NCI-H446 treated with DMSO at 0.1 percent for 48 hours (cell line): ENCODE measurements around the gene RAD9A.
"Not testable (repeated sequence)": the region's sequence is repeated elsewhere in the genome, so short reads cannot be mapped to it uniquely, and the experiment has no call there.

ENCODE experiments used
- DNase-seq: peaks from one replicate; lab custom pipeline; 2025; lab: John Stamatoyannopoulos, UW

RAD9A gene

DNA sequence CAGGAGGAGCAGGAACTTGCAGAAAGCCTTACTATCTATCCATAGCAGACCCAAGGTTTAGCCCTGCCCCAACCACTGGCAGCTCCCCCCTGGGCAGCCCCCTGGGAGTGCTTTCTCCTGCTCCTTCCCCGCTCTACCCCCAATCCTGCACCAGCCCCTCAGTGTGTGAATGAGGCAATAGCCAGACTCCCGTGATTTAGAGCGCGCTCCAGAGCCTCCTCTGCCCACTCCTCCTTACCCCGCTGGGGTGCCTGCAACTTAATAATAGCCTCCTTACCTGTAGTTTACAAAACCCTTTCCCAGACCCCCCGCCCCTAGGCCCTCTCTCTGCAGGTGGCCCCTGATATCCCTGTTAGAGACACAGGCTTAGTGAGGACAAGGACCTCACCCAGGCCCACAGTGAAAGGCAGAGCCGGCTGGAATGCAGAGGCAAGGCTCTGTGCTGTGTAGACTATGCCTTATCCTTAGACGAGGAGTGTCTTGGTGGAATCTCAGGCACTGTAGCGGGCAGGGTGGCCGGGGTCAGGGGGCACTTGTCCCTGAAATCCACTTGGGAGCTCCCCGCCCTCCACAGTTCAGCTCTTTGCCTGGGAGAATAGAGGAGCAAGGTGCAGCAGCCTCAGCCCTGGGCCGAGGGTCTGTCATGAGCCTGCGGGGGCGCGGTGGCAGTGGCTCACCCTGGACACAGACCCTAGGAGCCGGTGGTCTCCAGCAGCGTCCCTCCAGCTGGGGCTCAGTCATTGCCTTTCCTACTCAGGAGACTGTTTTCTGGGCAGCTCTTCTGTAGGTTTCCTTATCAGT lies 19.4 kb downstream of the RAD9A start:
- DNase-seq: no peak

DNA sequence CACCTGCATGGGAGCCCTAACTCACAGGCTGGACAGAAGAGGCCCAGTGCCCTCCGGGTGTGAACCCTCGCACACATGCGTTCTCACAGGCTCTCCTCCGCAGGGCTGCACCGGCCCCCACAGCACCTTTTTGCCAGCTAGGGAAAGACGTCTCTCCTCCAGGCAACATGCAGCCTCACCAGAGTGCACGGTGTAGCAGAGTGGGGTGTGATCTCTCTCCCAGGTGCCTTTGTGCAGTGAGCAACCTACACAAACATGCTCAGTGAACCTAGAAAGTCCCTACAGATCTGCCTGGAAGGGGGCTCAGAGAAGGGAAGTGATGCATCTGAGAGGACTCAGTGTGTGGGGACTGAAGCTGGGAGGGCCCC lies 20.0 kb downstream of the RAD9A start:
- no peak for DNase-seq

- no peak for DNase-seq
These were observed 20.9 kb downstream of the RAD9A start for GRCh38 chr11:67412495-67413179.

- no peak for DNase-seq
These were observed 21.6 kb downstream of the RAD9A start for GRCh38 chr11:67413266-67413849.

- no peak for DNase-seq
These were observed 23.9 kb downstream of the RAD9A start, which contains the start of gene CARNS1 for GRCh38 chr11:67415501-67416304. Gene CARNS1, plus strand, starts transcription at chr11:67415678. Its CDS starts 522 bp downstream, at chr11:67416200.

- DNase-seq: peak; percentile 41
These were observed 24.9 kb downstream of the RAD9A start for GRCh38 chr11:67416416-67417335.

DNA sequence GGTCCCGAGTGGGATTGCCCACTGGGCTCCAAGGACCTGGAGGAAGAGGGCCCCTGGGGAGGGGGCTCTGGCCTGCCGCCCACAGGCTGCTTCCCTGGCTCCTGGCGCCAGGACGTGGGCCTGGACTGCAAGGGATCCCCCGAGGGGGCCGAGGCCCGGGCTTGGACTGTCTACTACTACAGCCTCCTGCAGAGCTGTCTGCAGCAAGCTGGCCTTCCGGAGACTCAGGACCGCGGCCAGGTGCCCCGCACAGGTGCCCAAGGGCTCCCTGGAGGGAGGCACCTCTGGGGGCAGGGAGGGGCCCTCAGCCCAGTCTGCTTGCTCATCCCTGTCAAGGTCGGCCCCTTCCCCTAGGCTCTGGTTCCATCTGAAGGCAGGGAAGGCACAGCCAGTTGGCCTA lies 25.6 kb downstream of the RAD9A start:
- no peak for DNase-seq

GRCh38 chr11:67418476-67419281 lies 26.9 kb downstream of the RAD9A start:
- peak; percentile 28 for DNase-seq

GRCh38 chr11:67419325-67420049 lies 27.7 kb downstream of the RAD9A start:
- DNase-seq: no peak

- DNase-seq: no peak
These were observed 28.4 kb downstream of the RAD9A start for GRCh38 chr11:67420147-67420645.

GRCh38 chr11:67420646-67421429 lies 29.1 kb downstream of the RAD9A start:
- peak; percentile 79 for DNase-seq

DNA sequence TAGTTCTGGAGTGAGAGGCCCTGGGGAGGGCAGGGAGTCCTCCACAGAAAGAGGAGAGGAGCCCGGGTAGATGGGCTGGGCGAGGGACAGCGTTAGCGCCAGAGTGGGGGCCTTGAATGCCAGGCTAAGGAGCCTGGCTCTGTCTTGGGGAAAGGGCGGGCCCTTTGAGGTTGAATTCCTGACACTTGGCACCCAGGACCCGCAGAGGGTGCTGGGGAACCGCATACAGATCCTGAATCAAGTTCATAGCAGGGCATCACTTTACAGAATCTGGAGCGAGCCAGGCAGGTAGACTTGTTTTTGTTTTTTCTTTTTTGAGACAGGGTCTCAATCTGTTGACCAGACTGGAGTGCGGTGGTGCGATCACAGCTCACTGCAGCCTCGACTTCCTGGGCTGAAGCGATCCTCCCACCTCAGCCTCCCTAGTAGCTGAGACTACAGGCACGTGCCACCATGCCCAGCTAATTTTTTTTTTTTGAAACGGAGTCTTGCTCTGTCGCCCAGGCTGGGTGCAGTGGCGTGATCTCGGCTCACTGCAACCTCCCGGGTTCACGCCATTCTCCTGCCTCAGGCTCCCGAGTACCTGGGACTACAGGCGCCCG lies 29.7 kb downstream of the RAD9A start:
- DNase-seq: no peak

GRCh38 chr11:67422891-67423290 lies 31.1 kb downstream of the RAD9A start:
- DNase-seq: no peak

GRCh38 chr11:67423466-67423865 lies 31.7 kb downstream of the RAD9A start:
- DNase-seq: no peak

DNA sequence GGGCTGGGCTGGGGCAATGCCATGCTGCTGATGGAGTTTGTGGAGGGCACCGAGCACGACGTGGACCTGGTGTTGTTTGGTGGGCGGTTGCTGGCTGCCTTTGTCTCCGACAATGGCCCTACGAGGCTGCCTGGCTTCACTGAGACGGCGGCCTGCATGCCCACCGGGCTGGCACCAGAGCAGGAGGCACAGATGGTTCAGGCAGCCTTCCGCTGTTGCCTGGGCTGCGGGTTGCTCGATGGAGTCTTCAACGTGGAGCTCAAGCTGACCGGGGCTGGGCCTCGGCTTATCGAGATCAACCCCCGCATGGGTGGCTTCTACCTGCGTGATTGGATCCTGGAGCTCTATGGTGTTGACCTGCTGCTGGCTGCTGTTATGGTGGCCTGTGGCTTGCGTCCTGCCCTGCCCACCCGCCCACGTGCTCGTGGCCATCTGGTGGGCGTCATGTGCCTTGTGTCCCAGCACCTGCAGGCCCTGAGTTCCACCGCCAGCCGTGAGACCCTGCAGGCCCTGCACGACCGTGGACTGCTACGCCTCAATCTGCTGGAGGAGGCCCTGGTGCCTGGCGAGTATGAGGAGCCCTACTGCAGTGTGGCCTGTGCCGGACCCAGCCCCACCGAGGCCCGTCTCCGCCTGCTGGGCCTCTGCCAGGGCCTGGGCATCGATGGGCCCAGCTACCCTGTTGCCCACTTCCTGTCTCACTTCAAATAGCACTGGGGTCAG lies 32.3 kb downstream of the RAD9A start:
- DNase-seq: no peak

DNA sequence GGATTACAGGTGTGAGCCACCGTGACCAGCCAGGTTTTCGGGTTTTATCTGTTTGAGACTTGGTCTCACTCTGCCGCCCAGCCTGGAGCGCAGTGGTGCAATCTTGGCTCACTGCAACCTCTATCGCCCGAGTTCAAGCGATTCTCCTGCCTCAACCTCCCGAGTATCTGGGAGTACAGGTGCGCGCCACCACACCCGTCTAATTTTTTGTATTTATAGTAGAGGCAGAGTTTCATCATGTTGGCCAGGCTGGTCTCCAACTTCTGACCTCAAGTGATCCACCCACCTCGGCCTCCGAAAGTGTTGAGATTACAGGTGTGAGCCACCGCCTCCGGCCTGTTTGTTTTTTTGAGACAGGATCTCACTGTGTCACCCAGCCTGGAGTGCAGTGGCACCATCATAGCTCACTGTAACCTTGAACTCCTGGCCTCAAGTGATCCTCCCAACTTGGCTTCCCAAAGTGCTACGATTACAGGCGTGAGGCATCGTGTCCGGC lies 35.6 kb downstream of the RAD9A start:
- not testable (repeated sequence) for DNase-seq
